ENCODE measurements around the gene NXPE2. TPM values are rescaled to one million over a fixed set of nuclear protein-coding genes. Genes with fewer than 3 reads are reported as not detected.

Gene NXPE2
- total and polyA plus RNA-seq, 2 donors from 2014 or later: 0.22 TPM; not detected in 1

DNA sequence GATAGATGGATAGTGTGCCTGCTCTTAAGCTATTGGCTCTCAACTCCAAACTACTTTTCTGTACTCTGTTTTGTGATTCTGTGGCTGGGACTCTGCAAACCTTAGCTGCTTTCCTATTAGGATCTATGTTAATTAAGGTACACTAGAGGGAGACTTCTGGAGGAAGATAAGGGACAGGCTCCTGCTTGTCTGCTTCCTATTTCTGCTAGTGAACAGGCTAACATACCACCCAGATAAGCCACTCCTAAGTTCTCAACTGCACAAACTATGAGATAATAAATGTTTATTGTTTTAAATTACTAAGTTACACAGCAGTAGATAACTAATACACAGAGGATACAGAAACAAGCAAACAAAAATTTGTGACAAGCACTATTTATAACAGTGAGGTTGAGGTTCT is 10.2 kb upstream of the NXPE2 start:
- Histone ChIP-seq H3K9ac (ENCODE audit: low read length in 3 of 3) (no peak overlapping the region), H3K27ac (ENCODE audit: low read depth in 2 of 2, low read length in 2 of 2) (no peak overlapping the region), H3K36me3 (ENCODE audit: control insufficient read depth in 2 of 3, insufficient read depth in 3 of 3, low read length in 3 of 3) (no peaks in the 10 kb centered on the region), H3K9me3 (ENCODE audit: control insufficient read depth in 2 of 3, insufficient read depth in 1 of 3, low read length in 3 of 3) (peaks cover 0 to 6% (median 0%) of the 10 kb centered on the region in 3 donors), H3K4me3 (ENCODE audit: low read length in 3 of 3) (no peak overlapping the region), H3K4me1 (ENCODE audit: control insufficient read depth in 2 of 3, insufficient read depth in 2 of 3, low read depth in 1 of 3, low read length in 3 of 3) (no peaks in the 10 kb centered on the region), H3K27me3 (ENCODE audit: control insufficient read depth, insufficient read depth, low read length) (no peaks in the 10 kb centered on the region)
- TF ChIP-seq, protein P1, sequence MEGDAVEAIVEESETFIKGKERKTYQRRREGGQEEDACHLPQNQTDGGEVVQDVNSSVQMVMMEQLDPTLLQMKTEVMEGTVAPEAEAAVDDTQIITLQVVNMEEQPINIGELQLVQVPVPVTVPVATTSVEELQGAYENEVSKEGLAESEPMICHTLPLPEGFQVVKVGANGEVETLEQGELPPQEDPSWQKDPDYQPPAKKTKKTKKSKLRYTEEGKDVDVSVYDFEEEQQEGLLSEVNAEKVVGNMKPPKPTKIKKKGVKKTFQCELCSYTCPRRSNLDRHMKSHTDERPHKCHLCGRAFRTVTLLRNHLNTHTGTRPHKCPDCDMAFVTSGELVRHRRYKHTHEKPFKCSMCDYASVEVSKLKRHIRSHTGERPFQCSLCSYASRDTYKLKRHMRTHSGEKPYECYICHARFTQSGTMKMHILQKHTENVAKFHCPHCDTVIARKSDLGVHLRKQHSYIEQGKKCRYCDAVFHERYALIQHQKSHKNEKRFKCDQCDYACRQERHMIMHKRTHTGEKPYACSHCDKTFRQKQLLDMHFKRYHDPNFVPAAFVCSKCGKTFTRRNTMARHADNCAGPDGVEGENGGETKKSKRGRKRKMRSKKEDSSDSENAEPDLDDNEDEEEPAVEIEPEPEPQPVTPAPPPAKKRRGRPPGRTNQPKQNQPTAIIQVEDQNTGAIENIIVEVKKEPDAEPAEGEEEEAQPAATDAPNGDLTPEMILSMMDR (IDR thresholded peaks at IDR 0.05; ENCODE audit: borderline replicate concordance, extremely low read depth, insufficient read depth): no peak
- intact Hi-C loops (cut with DNase I): no loop called here
- DNase-seq (no peak), FAIRE-seq (no peak)

DNA sequence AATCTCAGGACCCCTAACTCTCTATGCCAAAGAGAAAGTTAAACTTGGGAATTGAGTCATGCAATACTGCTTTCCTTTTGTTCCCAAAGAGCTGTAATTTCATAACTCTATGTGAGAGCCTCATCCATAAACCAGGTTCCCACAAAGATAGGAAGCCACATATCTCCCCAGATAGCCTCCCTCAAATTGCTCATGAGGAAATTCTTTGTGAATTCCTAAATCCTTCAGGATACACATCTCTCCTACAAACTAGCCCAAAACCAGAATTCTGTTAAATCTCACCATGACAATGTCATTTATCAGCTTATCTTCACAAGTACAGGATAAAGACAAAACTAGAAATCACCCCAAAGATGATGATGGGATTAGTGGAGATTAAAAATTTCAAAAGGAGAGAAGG is 4.7 kb upstream of the NXPE2 start:
- Histone ChIP-seq H3K4me3 (ENCODE audit: low read length in 3 of 3) (no peak overlapping the region), H3K27me3 (ENCODE audit: control insufficient read depth, insufficient read depth, low read length) (no peaks in the 10 kb centered on the region), H3K27ac (ENCODE audit: low read depth in 2 of 2, low read length in 2 of 2) (no peak overlapping the region), H3K36me3 (ENCODE audit: control insufficient read depth in 2 of 3, insufficient read depth in 3 of 3, low read length in 3 of 3) (no peaks in the 10 kb centered on the region), H3K4me1 (ENCODE audit: control insufficient read depth in 2 of 3, insufficient read depth in 2 of 3, low read depth in 1 of 3, low read length in 3 of 3) (no peaks in the 10 kb centered on the region), H3K9ac (ENCODE audit: low read length in 3 of 3) (no peak overlapping the region), H3K9me3 (ENCODE audit: control insufficient read depth in 2 of 3, insufficient read depth in 1 of 3, low read length in 3 of 3) (peaks cover 0 to 6% (median 0%) of the 10 kb centered on the region in 3 donors)
- intact Hi-C loops (cut with DNase I): no loop called here
- no peak for DNase-seq
- FAIRE-seq: no peak
- TF ChIP-seq, protein P1 (IDR thresholded peaks at IDR 0.05; ENCODE audit: borderline replicate concordance, extremely low read depth, insufficient read depth): no peak

- Histone ChIP-seq H3K27me3 (ENCODE audit: control insufficient read depth, insufficient read depth, low read length) (no peaks in the 10 kb centered on the region), H3K4me3 (ENCODE audit: low read length in 3 of 3) (no peak overlapping the region), H3K36me3 (ENCODE audit: control insufficient read depth in 2 of 3, insufficient read depth in 3 of 3, low read length in 3 of 3) (no peaks in the 10 kb centered on the region), H3K9me3 (ENCODE audit: control insufficient read depth in 2 of 3, insufficient read depth in 1 of 3, low read length in 3 of 3) (no peaks in the 10 kb centered on the region), H3K9ac (ENCODE audit: low read length in 3 of 3) (no peak overlapping the region), H3K27ac (ENCODE audit: low read depth in 2 of 2, low read length in 2 of 2) (no peak overlapping the region), H3K4me1 (ENCODE audit: control insufficient read depth in 2 of 3, insufficient read depth in 2 of 3, low read depth in 1 of 3, low read length in 3 of 3) (no peaks in the 10 kb centered on the region)
- TF ChIP-seq, protein P1 (IDR thresholded peaks at IDR 0.05; ENCODE audit: borderline replicate concordance, extremely low read depth, insufficient read depth): no peak
- no peak for DNase-seq
- intact Hi-C loops (cut with DNase I): no loop called here
- no peak for FAIRE-seq
Measured at GRCh38 chr11:114679505-114679904, 1.2 kb downstream of the NXPE2 start.

- Histone ChIP-seq H3K36me3 (ENCODE audit: control insufficient read depth in 2 of 3, insufficient read depth in 3 of 3, low read length in 3 of 3) (no peaks in the 10 kb centered on the region), H3K4me1 (ENCODE audit: control insufficient read depth in 2 of 3, insufficient read depth in 2 of 3, low read depth in 1 of 3, low read length in 3 of 3) (no peaks in the 10 kb centered on the region), H3K4me3 (ENCODE audit: low read length in 3 of 3) (no peak overlapping the region), H3K9me3 (ENCODE audit: control insufficient read depth in 2 of 3, insufficient read depth in 1 of 3, low read length in 3 of 3) (no peaks in the 10 kb centered on the region), H3K9ac (ENCODE audit: low read length in 3 of 3) (no peak overlapping the region), H3K27ac (ENCODE audit: low read depth in 2 of 2, low read length in 2 of 2) (no peak overlapping the region), H3K27me3 (ENCODE audit: control insufficient read depth, insufficient read depth, low read length) (no peaks in the 10 kb centered on the region)
- TF ChIP-seq, protein P1 (IDR thresholded peaks at IDR 0.05; ENCODE audit: borderline replicate concordance, extremely low read depth, insufficient read depth): no peak
- DNase-seq (no peak), FAIRE-seq (no peak)
- intact Hi-C loops (cut with DNase I): no loop called here
Measured at GRCh38 chr11:114683007-114683406, 4.7 kb downstream of the NXPE2 start.

Measured in kidney (tissue), 14 donors.